ENCODE measurements around the gene NECAB2. TPM values are rescaled to one million over a fixed set of nuclear protein-coding genes. Genes with fewer than 3 reads are reported as not detected.

The NECAB2 gene
- polyA plus RNA-seq, 1 donor from 2014 or later: 12.5 TPM

DNA sequence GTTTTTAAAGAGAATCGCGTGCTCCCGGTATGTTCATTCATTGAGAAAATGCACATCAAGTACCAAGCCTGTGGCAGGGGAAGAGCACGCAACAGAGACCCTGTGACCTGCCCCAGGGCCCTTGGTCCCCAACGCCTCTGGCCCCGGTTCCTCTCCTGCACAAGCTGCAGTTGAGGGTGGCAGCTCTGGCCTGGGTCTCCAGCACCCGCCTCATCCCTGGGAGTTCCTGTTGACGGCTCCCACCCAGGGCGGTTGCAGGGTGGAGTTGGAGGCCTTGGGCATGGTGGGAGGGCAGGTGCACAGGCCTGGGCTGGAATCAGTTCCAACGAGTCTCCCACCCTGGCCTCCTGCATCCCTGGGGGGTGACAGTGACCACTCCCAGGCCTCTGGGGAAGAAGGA is 5.0 kb downstream of the NECAB2 start:
- Histone ChIP-seq H3K79me2 (replicated peaks; ENCODE audit: insufficient read depth, low read length) (no peaks in the 10 kb centered on the region), H3F3A (ENCODE audit: insufficient read depth, low read length, poor library complexity, severe bottlenecking) (no peaks in the 10 kb centered on the region), H3K36me3 (ENCODE audit: insufficient read depth, low read length) (no peaks in the 10 kb centered on the region), H3K27me3 (ENCODE audit: insufficient read depth, low read depth, low read length) (peaks cover 7% of the 10 kb centered on the region), H3K27ac (ENCODE audit: low read length) (no peak overlapping the region), H3K4me3 (ENCODE audit: low read length) (no peak overlapping the region), H3K4me2 (ENCODE audit: low read length) (no peak overlapping the region), H3K9me2 (ENCODE audit: insufficient read depth, low read length) (no peaks in the 10 kb centered on the region), H2AFZ (ENCODE audit: low read depth, low read length) (no peak overlapping the region), H3K9ac (ENCODE audit: low read length) (no peak overlapping the region), H4K20me1 (ENCODE audit: insufficient read depth) (no peaks in the 10 kb centered on the region), H3K9me3 (ENCODE audit: low read length) (no peaks in the 10 kb centered on the region)
- TF ChIP-seq POLR2AphosphoS5 (IDR thresholded peaks at IDR 0.05) (no peak), TAF1 (IDR thresholded peaks at IDR 0.05; ENCODE audit: low read depth) (no peak), EZH2 (IDR thresholded peaks at IDR 0.05; ENCODE audit: borderline replicate concordance, insufficient read depth, low read length, poor library complexity, severe bottlenecking) (no peak), RAD21 (conservative IDR thresholded peaks at IDR 0.05) (no peak), EP300 (conservative IDR thresholded peaks at IDR 0.05; ENCODE audit: poor library complexity, severe bottlenecking) (no peak), MXI1 (conservative IDR thresholded peaks at IDR 0.05; ENCODE audit: poor library complexity, severe bottlenecking) (no peak), SMC3 (conservative IDR thresholded peaks at IDR 0.05; ENCODE audit: poor library complexity) (no peak)
- TF ChIP-seq, protein P1, sequence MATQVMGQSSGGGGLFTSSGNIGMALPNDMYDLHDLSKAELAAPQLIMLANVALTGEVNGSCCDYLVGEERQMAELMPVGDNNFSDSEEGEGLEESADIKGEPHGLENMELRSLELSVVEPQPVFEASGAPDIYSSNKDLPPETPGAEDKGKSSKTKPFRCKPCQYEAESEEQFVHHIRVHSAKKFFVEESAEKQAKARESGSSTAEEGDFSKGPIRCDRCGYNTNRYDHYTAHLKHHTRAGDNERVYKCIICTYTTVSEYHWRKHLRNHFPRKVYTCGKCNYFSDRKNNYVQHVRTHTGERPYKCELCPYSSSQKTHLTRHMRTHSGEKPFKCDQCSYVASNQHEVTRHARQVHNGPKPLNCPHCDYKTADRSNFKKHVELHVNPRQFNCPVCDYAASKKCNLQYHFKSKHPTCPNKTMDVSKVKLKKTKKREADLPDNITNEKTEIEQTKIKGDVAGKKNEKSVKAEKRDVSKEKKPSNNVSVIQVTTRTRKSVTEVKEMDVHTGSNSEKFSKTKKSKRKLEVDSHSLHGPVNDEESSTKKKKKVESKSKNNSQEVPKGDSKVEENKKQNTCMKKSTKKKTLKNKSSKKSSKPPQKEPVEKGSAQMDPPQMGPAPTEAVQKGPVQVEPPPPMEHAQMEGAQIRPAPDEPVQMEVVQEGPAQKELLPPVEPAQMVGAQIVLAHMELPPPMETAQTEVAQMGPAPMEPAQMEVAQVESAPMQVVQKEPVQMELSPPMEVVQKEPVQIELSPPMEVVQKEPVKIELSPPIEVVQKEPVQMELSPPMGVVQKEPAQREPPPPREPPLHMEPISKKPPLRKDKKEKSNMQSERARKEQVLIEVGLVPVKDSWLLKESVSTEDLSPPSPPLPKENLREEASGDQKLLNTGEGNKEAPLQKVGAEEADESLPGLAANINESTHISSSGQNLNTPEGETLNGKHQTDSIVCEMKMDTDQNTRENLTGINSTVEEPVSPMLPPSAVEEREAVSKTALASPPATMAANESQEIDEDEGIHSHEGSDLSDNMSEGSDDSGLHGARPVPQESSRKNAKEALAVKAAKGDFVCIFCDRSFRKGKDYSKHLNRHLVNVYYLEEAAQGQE (IDR thresholded peaks at IDR 0.05; ENCODE audit: borderline replicate concordance): no peak
- TF ChIP-seq, protein P2, sequence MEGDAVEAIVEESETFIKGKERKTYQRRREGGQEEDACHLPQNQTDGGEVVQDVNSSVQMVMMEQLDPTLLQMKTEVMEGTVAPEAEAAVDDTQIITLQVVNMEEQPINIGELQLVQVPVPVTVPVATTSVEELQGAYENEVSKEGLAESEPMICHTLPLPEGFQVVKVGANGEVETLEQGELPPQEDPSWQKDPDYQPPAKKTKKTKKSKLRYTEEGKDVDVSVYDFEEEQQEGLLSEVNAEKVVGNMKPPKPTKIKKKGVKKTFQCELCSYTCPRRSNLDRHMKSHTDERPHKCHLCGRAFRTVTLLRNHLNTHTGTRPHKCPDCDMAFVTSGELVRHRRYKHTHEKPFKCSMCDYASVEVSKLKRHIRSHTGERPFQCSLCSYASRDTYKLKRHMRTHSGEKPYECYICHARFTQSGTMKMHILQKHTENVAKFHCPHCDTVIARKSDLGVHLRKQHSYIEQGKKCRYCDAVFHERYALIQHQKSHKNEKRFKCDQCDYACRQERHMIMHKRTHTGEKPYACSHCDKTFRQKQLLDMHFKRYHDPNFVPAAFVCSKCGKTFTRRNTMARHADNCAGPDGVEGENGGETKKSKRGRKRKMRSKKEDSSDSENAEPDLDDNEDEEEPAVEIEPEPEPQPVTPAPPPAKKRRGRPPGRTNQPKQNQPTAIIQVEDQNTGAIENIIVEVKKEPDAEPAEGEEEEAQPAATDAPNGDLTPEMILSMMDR (IDR thresholded peaks at IDR 0.05; ENCODE audit: poor library complexity, severe bottlenecking): no peak

DNA sequence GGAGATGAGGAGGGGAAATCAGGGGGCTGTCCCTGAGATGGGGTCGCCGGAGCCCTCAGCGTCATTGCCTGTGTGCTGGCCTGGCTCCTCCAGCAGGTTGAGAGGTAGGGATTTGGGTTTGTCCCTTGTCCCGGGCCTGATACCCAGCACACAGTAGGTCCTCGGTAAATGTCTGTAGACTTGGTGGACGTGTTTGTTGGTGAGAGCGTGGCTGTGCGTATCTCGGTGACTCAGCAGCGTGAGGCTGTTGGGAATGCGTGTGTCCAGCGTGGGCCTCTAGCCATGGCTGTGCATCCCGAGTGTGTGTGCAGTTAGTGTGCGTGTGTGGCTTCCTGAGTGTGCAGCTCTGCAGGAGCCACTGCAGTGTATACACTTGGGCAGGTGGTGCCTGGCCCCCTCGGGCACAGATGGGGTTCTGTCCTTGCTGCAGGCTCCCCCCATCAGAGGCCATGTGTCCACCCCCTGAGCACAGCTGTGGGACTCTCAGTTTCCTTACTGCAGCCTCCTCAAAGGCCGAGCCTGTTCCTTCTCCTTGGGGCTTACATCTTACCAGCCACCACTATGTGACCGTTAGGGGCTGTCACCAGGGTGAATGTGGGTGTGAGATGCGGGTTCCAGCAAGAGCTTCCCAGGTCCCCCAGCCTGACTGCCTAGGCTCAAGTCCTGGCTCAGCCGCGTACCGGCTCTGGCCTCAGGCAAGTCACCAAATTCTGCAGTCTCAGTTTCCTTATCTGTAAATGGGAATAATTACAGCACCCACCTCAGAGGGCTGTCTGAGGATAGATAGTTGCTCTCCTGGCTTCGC is 5.7 kb downstream of the NECAB2 start:
- no peak for TF ChIP-seq POLR2AphosphoS5 (IDR thresholded peaks at IDR 0.05)
- TF ChIP-seq, protein P2 (IDR thresholded peaks at IDR 0.05; ENCODE audit: poor library complexity, severe bottlenecking): no peak
- no peak for TF ChIP-seq MXI1 (conservative IDR thresholded peaks at IDR 0.05; ENCODE audit: poor library complexity, severe bottlenecking)
- no peak for TF ChIP-seq TAF1 (IDR thresholded peaks at IDR 0.05; ENCODE audit: low read depth)
- TF ChIP-seq EZH2 (IDR thresholded peaks at IDR 0.05; ENCODE audit: borderline replicate concordance, insufficient read depth, low read length, poor library complexity, severe bottlenecking): no peak
- TF ChIP-seq, protein P1 (IDR thresholded peaks at IDR 0.05; ENCODE audit: borderline replicate concordance): no peak
- TF ChIP-seq RAD21 (conservative IDR thresholded peaks at IDR 0.05): no peak
- Histone ChIP-seq H3K27ac (ENCODE audit: low read length) (no peak overlapping the region), H3K9me3 (ENCODE audit: low read length) (no peaks in the 10 kb centered on the region), H3K79me2 (replicated peaks; ENCODE audit: insufficient read depth, low read length) (no peaks in the 10 kb centered on the region), H4K20me1 (ENCODE audit: insufficient read depth) (no peaks in the 10 kb centered on the region), H3K4me2 (ENCODE audit: low read length) (no peak overlapping the region), H3K36me3 (ENCODE audit: insufficient read depth, low read length) (no peaks in the 10 kb centered on the region), H3K4me3 (ENCODE audit: low read length) (no peak overlapping the region), H2AFZ (ENCODE audit: low read depth, low read length) (no peak overlapping the region), H3K27me3 (ENCODE audit: insufficient read depth, low read depth, low read length) (peaks cover 6% of the 10 kb centered on the region), H3K9me2 (ENCODE audit: insufficient read depth, low read length) (no peaks in the 10 kb centered on the region), H3K9ac (ENCODE audit: low read length) (no peak overlapping the region), H3F3A (ENCODE audit: insufficient read depth, low read length, poor library complexity, severe bottlenecking) (no peaks in the 10 kb centered on the region)

Data from neural cell (in vitro differentiated cells).